H1 (cell line): ENCODE measurements around the gene KRTAP10-5.

Experiments used
- ASH2L ChIP-seq: fragments of 200-600, 300-600 bp; sonication (generic); IDR thresholded peaks from one replicate; pipeline ENCODE4 v1.7.1; 2017; ENCODE audit warnings: low read length
- CTCF ChIP-seq, 3 experiments: IDR thresholded peaks; 1 replicate in 2 of 3; 2 replicates in 1 of 3; pipeline versions ENCODE4 v1.5.1 to v1.6.1; 2011; ENCODE audit warnings: low read length in 3 of 3, mild to moderate bottlenecking in 3 of 3, inconsistent platforms in 2 of 3, low read depth in 1 of 3, moderate library complexity in 1 of 3; ENCODE audit not compliant: insufficient read depth in 1 of 3; ENCODE audit errors: control extremely low read depth in 1 of 3
- EP300 ChIP-seq, 2 experiments: IDR thresholded peaks; 1 replicate in 1 of 2; 2 replicates in 1 of 2; pipeline ENCODE4 v1.6.1; 2011 to 2012; ENCODE audit warnings: low read depth in 2 of 2, low read length in 2 of 2, mild to moderate bottlenecking in 2 of 2, borderline replicate concordance in 1 of 2, inconsistent platforms in 1 of 2, moderate library complexity in 1 of 2
- JUND ChIP-seq: IDR thresholded peaks from 2 replicates; pipeline ENCODE4 v1.6.1; 2011; ENCODE audit warnings: mild to moderate bottlenecking, improper control_type of control experiment, low read length
- MAFK ChIP-seq: IDR thresholded peaks from 2 replicates; pipeline ENCODE4 v1.6.1; 2012; ENCODE audit warnings: low read depth, mild to moderate bottlenecking, improper control_type of control experiment, low read length
- MAX ChIP-seq: IDR thresholded peaks from 2 replicates; pipeline ENCODE4 v1.6.1; 2012; ENCODE audit warnings: inconsistent platforms
- POLR2A ChIP-seq, 2 experiments: IDR thresholded peaks; 1 replicate in 1 of 2; 2 replicates in 1 of 2; pipeline ENCODE4 v1.6.1; 2011; ENCODE audit warnings: low read depth in 2 of 2, low read length in 2 of 2, mild to moderate bottlenecking in 2 of 2; ENCODE audit errors: control extremely low read depth in 1 of 2
- TBP ChIP-seq: IDR thresholded peaks from 2 replicates; pipeline ENCODE4 v1.6.1; 2011; ENCODE audit warnings: low read depth, low read length, improper control_type of control experiment
- ZNF274 ChIP-seq: IDR thresholded peaks from 2 replicates; pipeline ENCODE4 v1.7.0; 2012; ENCODE audit warnings: low read length, borderline replicate concordance; ENCODE audit errors: extremely low read depth

GRCh38 chr21:44547656-44548331 is 32.6 kb downstream of the KRTAP10-5 start:
- no peak for TF ChIP-seq MAFK
- no peak for TF ChIP-seq MAX
- TF ChIP-seq CTCF (IDR thresholded peaks at IDR 0.05; ENCODE audit: control extremely low read depth in 1 of 3, insufficient read depth in 1 of 3, low read depth in 1 of 3, low read length in 3 of 3), result no peak
- TF ChIP-seq EP300 (IDR thresholded peaks at IDR 0.05; ENCODE audit: borderline replicate concordance in 1 of 2, low read depth in 2 of 2, low read length in 2 of 2), result no peak
- no peak for TF ChIP-seq TBP
- TF ChIP-seq JUND, result no peak
- TF ChIP-seq ASH2L, result no peak
- no peak for TF ChIP-seq ZNF274
- no peak for TF ChIP-seq POLR2A (IDR thresholded peaks at IDR 0.05; ENCODE audit: control extremely low read depth in 1 of 2, low read depth in 2 of 2, low read length in 2 of 2)
